CD4-positive, alpha-beta T cell treated with Interleukin-12 subunit alpha and Interleukin-12 subunit beta, for 1 hour (primary cell): ENCODE data around the gene TP53I13.

Experiments
- DNase-seq: peaks from one replicate; pipeline ENCODE4 v3.0.0-alpha.2; 2020

The TP53I13 gene

DNA sequence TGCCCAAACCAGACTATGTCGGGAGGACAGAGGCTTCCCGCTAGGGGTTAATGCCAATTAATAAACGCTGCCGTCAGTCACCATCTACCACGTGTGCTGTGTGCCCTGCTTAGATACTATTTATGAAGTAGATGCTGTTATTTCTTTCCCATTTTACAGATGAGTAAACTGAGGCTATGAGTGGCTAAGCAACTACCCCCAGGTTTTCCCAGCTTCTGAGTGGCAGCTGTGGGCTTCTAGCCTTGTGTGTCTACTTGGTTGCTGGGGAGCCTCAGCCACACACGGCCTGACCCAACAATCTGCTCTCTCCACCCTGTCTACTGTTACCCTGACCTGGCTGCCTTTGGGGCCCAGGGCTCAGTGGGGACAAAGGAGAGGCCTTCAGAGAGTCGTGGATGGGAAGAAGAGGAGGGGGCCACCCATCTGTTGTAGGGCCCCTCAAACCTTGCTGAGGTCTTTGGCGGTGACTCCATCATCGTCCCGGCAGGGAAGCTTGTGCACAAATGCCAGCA lies 13.8 kb downstream of the TP53I13 start:
- no peak for DNase-seq

GRCh38 chr17:29582772-29583171 lies 14.3 kb downstream of the TP53I13 start:
- DNase-seq: no peak

- no peak for DNase-seq
Measured at GRCh38 chr17:29583324-29584248, 15.1 kb downstream of the TP53I13 start.

DNA sequence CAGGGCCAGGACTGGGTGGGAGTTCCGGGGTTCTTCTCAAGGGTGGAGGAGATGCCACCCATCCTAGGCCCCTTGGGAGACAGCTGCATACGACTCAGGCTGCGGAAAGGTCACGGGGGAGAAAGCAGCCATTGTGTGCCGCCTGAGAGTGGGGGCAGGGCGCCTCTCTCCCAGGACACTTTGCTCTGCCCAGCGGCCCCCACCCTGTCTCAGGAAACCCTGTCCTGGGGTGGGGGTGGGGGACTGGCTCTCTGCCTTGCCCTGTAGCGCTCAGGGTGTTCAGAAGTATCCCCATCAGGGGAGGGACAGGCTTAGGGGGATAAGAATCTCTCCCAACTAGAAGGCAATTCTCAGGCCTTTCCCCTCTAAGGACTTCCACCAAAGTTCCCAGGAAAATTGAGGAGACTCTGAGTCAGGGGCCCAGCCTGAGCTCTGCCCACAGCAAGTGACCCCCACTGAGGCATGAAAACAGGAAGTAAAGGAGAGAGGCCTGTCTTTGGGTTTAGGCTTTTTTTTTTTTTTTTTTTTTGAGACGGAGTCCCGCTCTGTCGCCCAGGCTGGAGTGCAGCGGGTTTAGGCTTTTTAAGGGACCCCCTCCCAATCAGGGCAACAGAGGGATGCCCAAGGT lies 16.1 kb downstream of the TP53I13 start:
- no peak for DNase-seq

- DNase-seq: peak; percentile 52
Measured at GRCh38 chr17:29585080-29585751, 16.7 kb downstream of the TP53I13 start.

DNA sequence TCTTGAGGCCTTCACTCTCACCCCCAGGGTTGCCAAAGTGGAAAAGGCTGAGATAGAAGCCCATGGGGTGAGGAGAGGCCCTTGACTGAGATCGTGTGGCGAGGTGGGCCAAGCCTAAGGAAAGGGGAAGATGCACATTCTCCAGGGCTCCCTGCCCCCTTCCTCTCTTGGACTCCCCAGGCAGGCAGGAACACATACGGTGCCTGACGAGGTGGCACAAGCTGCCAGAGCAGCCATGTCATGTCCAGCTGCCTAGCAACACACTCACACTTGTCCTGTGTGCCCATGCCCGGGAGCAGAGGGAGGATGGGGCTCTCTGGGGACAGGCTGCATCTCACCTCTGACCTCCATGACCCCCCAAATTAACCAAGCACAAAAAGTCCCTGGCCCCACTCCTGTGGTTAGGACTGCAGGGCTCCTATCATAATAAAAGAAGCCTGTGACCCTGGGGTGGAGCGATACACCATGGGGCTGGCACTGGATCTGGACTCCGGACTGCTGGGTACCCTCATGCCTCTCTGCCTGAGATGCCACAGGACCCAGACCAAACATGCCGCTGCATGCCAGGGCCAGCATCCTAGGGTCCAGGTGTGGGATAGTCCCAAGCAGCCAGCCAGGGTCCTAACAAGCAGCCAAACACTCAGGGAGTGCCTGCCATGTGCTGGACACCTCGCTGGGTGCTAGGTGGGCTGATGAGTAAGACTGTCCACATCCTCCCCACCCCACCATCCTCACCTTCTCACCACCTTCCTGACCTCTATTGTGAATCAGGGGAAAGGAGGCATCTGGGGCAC lies 18.4 kb downstream of the TP53I13 start:
- DNase-seq: no peak

GRCh38 chr17:29587591-29587990 lies 19.1 kb downstream of the TP53I13 start:
- no peak for DNase-seq

- DNase-seq: no peak
Measured at GRCh38 chr17:29588017-29588561, 19.6 kb downstream of the TP53I13 start.

DNA sequence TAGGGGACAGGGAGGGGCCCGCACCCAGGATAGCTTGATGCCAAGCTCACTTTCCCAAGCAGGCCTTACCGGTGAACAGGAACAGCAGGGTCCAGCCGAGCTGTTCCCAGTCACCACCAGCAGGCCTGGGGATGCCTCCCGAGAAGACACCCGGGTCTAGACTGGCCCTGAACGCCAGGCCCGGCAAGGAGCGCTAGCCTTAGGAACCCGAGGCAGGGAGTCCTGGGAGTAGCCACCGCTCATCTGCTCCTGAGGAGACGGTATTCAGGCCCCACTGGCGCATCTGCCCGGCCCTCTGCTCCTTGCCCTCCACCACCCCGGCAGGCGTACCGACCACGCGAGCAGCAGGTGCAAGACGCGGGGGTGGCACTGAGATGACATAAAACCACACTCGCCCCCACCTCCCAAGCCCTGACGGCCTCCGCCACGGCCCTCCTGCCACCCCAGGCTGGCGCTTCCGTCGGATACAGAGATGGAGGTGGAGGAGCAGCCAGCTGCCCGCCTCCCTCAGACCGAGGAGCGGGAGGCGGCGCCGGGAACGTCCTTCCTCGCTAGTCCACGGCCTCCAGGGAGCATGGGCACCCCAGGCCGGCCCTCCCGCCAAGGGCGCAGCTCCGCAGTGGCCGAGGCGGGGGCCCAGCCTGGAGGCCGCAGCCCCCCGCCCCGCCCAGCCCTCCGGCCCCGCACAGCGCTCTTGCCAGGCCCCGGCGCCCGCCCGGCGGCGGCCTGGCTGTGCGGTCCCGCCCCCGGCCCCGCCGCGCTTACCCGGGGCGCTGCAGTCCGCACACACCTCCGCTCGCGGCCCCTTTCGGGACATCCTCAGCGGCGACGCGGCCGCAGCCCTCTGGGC lies 20.3 kb downstream of the TP53I13 start:
- DNase-seq: peak; percentile 59

- DNase-seq: peak; percentile 88
Measured at GRCh38 chr17:29589524-29590410, 21.3 kb downstream of the TP53I13 start, which contains the start of gene GIT1. GIT1 (minus strand) TSS chr17:29589648; CDS start chr17:29589378, 270 bp downstream.

DNA sequence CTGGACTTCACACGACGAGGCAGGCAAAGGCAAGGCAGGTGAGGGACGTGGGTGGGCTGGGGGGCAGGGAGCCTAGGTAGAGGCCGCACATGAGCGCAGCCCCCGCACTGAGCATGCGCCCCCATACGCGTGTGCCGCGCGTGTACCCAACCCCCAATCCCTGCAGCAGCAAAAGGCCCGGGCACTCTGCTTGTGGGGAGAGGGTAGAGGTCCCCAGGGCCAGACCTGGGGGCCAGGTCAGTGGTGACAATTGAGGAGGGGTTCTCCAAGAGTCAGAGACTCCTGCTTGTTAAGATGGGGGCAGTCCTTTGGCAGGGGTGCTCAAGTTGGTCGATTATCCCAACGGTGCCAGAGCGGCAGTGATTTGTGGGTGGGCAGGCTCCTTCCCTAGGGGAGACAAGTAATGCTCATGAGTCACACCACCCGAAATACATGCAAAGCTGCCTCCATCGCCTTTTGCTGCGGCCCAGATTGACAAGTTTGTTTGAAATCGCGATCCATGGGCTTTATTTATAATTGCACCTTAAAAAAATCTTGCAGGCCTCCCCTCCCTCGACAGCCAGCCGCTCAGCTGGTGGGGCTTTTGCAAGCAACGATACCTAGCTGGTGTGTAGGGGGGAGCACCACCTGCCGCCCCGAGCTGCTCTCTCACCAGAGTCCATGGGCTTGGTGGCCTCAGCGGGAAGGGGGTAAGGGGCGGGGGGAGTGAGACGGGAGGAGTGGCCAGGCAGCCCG lies 22.1 kb downstream of the TP53I13 start:
- no peak for DNase-seq

DNA sequence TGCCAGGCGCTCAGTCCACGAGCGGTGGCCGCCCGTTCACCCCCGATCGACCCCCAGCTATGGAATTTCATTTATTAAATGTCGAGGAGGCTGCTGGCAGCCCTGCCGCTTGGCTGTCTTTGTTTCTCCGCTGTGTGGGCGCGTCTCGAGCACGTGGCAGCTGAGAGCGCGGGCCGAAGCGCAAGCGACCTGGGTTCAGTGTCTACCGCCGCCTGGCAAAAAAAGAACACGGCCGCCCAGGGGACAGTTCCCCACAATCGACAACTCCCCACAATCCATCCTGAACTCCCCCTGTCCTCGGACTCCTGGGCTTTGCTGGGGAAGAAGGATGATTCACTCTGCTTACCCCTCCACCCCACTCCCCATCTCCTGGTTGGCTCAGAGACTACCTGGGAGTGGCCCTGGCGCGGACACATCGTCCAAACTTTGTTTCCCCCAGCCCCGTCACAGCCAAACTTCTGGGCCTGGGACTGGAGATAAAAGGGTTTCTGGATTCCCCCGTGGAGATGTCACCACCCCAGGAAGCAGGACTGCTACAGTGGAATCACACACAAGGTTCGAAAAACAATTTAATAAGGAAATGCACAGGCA lies 22.7 kb downstream of the TP53I13 start:
- no peak for DNase-seq

GRCh38 chr17:29591737-29592608 lies 23.5 kb downstream of the TP53I13 start:
- DNase-seq: peak; percentile 81

DNA sequence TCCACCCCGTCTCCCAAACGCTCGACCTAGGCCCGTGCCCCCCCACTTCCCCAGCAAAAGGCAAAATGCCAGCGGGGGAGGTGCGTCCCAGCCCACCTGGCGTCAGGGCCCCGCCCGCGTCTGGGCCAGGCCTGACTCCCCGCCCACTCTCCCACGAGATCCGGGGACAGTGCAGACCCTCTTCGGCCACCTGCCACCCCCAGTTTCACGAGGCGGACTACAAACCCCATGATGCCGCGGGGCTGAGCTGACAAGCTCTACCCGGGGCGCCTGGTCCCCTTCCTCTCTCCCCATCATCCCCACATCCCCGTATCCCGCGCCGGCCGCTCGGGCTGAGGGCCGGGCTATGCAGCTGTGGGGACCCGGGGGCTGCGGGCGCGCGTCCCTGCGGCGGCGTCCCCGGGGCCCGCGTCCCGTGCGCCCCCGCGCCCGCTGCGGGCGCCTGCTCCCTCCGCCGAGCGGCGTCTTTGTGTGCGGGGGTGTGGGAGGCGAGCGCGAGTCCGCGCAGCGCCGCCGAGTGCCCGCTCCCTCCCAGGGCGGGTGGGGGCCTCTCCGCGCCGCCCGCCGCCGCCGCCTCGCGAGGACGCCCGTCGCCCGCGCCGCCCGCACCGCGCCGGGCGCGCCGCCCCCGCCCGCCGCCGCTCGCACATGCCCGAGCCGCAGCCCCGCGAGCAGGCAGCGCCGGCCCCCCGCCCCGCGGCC lies 24.5 kb downstream of the TP53I13 start, which contains the start of gene ANKRD13B:
Gene ANKRD13B, plus strand, starts transcription at position 283 of the 702 bp plus-strand sequence. CDS start 490 bp downstream, outside the sequence.
- DNase-seq: peak; percentile 39

DNA sequence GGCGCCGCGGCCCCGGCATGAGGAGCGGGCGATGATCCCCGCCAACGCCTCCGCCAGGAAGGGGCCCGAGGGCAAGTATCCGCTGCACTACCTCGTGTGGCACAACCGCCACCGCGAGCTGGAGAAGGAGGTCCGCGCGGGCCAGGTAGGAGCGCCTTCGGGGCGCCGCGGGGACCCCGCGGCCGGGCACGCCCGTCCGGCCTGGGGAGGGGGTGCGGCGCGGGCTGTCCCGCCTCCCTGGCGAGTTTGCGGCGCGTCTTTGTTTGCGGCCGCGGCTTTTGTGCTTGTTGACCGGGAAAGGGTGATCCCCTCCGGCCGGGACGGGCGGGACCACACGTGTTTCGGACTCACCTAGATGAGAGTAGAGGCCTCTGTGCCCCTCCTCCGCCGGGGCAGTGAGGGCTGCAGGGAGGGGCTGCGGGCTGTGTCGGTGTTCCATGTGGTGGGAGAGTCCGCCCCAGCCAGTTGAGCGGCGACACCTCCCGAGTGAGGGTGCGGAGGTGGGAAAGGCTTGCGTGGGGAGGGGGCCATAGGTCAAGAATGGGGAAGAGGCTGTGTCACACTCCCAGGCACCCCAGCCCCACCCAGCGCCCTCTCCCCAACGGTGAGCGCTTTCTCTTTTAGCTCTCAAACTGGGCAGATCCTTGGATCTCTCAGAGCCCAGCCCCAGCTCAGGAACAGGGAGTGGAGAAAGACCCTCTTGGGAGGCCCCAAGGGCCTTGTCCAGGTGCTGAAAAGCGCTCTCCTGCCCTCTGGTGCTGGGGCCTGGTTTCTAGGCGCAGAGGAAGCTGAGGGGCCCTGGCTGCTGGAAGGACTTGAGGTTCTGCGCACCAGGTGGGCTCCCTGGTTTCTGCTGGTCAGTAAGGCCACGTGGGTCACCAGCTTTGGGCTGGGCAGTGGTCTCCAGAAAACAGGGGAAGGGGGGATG lies 25.4 kb downstream of the TP53I13 start:
- DNase-seq: no peak

GRCh38 chr17:29594519-29595090 lies 26.1 kb downstream of the TP53I13 start:
- no peak for DNase-seq
